Measurements from ENCODE around the gene SHE. TPM values are rescaled to one million over a fixed set of nuclear protein-coding genes. Genes with fewer than 3 reads are reported as not detected.

The SHE gene
- total RNA-seq, 3 donors from 2014 or later = 6.3 to 21.3 (median 21.3) TPM

GRCh38 chr1:154443274-154444013 lies 58.8 kb downstream of the SHE start:
- DNase-seq (ENCODE audit: low spot score in 2 of 2) = no peak
- Histone ChIP-seq H3K4me1 (no peaks in the 10 kb centered on the region), H3K9me3 (no peaks in the 10 kb centered on the region), H3K36me3 (no peaks in the 10 kb centered on the region), H3K27me3 (no peaks in the 10 kb centered on the region), H3K4me3 (no peak overlapping the region), H3K27ac (no peak overlapping the region)
- no peak for TF ChIP-seq CTCF (IDR thresholded peaks at IDR 0.05)
- intact Hi-C loops (cut with DNase I; ENCODE audit: low total_unique reads) = no loop called here

DNA sequence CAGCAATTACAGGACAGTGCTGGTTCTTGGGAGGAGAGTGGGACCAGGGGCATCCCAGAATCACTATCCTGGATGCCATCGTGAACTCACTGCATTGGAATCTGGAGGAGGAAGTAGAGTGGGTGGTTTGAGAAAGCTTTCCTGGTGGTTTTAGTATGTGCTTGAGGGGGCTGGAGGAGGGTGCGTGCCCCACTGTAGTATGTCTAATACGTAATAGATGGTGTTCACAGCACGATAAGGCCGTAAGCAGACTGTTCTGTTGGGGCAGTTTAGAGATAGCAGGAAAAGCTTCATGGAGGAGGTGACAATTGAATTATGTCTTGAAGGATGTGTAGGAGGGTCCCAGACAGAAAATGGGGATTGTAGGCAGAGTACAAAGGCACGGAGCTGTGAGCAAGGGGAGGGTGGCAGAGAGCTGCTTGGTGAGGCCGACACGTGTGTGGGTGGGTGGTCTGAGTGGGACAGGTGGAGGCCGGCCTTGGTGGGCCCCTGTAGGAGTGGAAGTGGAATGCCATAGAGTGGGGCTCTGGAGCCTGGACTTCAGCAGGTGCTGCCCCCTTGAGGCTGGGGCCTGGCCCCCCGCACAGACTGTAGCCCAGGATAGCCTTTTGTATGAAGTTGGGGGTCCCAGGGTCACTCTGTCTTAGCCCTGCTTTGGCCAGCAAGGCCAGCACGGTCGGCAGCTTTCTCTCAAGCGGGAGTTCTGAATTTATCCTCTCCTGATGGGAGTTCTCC lies 60.0 kb downstream of the SHE start:
- Histone ChIP-seq H3K9me3 (no peaks in the 10 kb centered on the region), H3K27me3 (no peaks in the 10 kb centered on the region), H3K36me3 (no peaks in the 10 kb centered on the region), H3K4me3 (no peak overlapping the region), H3K27ac (no peak overlapping the region), H3K4me1 (no peaks in the 10 kb centered on the region)
- DNase-seq (ENCODE audit: low spot score in 2 of 2) = no peak
- TF ChIP-seq POLR2A (IDR thresholded peaks at IDR 0.05) (no peak), POLR2AphosphoS5 (IDR thresholded peaks at IDR 0.05) (no peak), CTCF (IDR thresholded peaks at IDR 0.05) (no peak)
- intact Hi-C loops (cut with DNase I; ENCODE audit: low total_unique reads) = no loop called here

DNA sequence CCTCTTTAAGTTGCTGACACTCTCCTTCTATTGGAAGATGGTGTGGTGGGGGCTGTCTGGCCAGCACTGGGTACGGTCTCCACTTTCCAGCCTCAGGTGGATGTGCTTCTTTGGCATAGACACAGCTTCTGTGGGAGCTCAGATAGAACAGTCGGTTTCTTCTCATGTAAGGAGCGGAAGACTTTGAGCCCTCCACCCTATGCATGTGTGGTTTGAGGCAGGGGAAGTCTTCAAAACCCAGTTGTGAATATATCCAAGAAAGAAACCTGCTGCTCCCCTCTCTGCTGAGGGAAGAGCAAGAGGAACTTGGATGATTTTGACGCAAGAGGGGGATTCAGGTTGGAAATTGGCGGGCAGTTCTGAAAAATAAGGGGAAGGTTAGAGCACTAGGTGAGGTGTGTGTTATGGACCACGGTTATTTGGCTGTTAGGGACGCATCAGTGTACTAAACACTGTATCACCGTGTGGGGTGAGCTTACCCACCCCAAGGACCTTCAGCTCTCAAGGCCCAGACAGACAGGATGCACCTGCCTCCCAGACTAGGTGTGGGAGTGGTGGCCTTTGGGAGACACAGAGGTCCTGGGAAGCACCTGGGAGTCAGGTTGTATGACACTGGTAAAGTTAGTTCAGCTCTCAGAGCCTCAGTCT lies 60.8 kb downstream of the SHE start:
- no peaks in the 10 kb centered on the region for H3K9me3 ChIP-seq
- no peak overlapping the region for H3K4me3 ChIP-seq
- no peaks in the 10 kb centered on the region for H3K4me1 ChIP-seq
- no peak for DNase-seq (ENCODE audit: low spot score in 2 of 2)
- no peak overlapping the region for H3K27ac ChIP-seq
- H3K36me3 ChIP-seq = no peaks in the 10 kb centered on the region
- intact Hi-C loops (cut with DNase I; ENCODE audit: low total_unique reads) = no loop called here
- H3K27me3 ChIP-seq = no peaks in the 10 kb centered on the region
- TF ChIP-seq POLR2AphosphoS5 (IDR thresholded peaks at IDR 0.05) (no peak), CTCF (IDR thresholded peaks at IDR 0.05) (no peak)

- Histone ChIP-seq H3K9me3 (no peaks in the 10 kb centered on the region), H3K4me3 (no peak overlapping the region), H3K4me1 (no peaks in the 10 kb centered on the region), H3K27ac (no peak overlapping the region), H3K36me3 (no peaks in the 10 kb centered on the region), H3K27me3 (no peaks in the 10 kb centered on the region)
- TF ChIP-seq CTCF (IDR thresholded peaks at IDR 0.05) (no peak), POLR2A (IDR thresholded peaks at IDR 0.05) (no peak), POLR2AphosphoS5 (IDR thresholded peaks at IDR 0.05) (no peak)
- no peak for DNase-seq (ENCODE audit: low spot score in 2 of 2)
- intact Hi-C loops (cut with DNase I; ENCODE audit: low total_unique reads) = no loop called here
Measured at GRCh38 chr1:154440036-154440804, 62.0 kb downstream of the SHE start.
